Parathyroid adenoma (tissue), 2 donors: ENCODE results near the gene TM2D1.
"Not testable (repeated sequence)": the region's sequence is repeated elsewhere in the genome, so short reads cannot be mapped to it uniquely, and the experiment has no call there.

ENCODE experiments used
- H2AFZ ChIP-seq: fragments of 300-600 bp; sonication (generic); one replicate; pipeline ENCODE4 v1.7.0; 2017; ENCODE audit warnings: antibody characterized with exemption, mild to moderate bottlenecking
- H3K27ac ChIP-seq: fragments of 300-600 bp; sonication (generic); one replicate; pipeline ENCODE4 v1.7.0; 2017
- H3K27me3 ChIP-seq: fragments of 300-600 bp; sonication (generic); one replicate; pipeline ENCODE4 v1.7.0; 2017; ENCODE audit warnings: low read length; ENCODE audit not compliant: control insufficient read depth, insufficient read depth
- H3K36me3 ChIP-seq: fragments of 300-600 bp; sonication (generic); one replicate; pipeline ENCODE4 v1.7.0; 2017; ENCODE audit warnings: low read length; ENCODE audit not compliant: control insufficient read depth, insufficient read depth
- H3K4me1 ChIP-seq: fragments of 300-600 bp; sonication (generic); one replicate; pipeline ENCODE4 v1.7.0; 2017; ENCODE audit warnings: control low read depth
- H3K4me2 ChIP-seq: fragments of 300-600 bp; sonication (generic); one replicate; pipeline ENCODE4 v1.7.0; 2017; ENCODE audit warnings: low read length
- H3K4me3 ChIP-seq: fragments of 300-600 bp; sonication (generic); one replicate; pipeline ENCODE4 v1.7.0; 2017; ENCODE audit warnings: low read depth, low read length
- H3K79me2 ChIP-seq: fragments of 300-600 bp; sonication (generic); one replicate; pipeline ENCODE4 v1.7.0; 2017; ENCODE audit warnings: control low read depth
- H3K9ac ChIP-seq: fragments of 300-600 bp; sonication (generic); one replicate; pipeline ENCODE4 v1.7.0; 2017; ENCODE audit warnings: mild to moderate bottlenecking
- H3K9me3 ChIP-seq: fragments of 300-600 bp; sonication (generic); one replicate; pipeline ENCODE4 v1.7.0; 2017; ENCODE audit warnings: low read length; ENCODE audit not compliant: control insufficient read depth
- CTCF ChIP-seq: fragments of 300-600 bp; sonication (generic); IDR thresholded peaks from one replicate; pipeline ENCODE4 v1.7.0; 2017; ENCODE audit warnings: antibody characterized with exemption, mild to moderate bottlenecking
- donor health status: primary hyperparathyroidism.

TM2D1 gene

GRCh38 chr1:61724506-61724812 lies 482 bp downstream of the TM2D1 start:
- peaks cover 2% of the 10 kb centered on the region for H3K4me1 ChIP-seq
- peak overlapping the region; percentile 83 for H3K27ac ChIP-seq
- no peak for TF ChIP-seq CTCF
- no peaks in the 10 kb centered on the region for H3K36me3 ChIP-seq
- H2AFZ ChIP-seq = peak overlapping the region; percentile 97
- H3K9ac ChIP-seq = peak overlapping the region; percentile 67
- H3K4me2 ChIP-seq = peak overlapping the region; percentile 75
- H3K9me3 ChIP-seq = no peaks in the 10 kb centered on the region
- H3K4me3 ChIP-seq = peak overlapping the region; percentile 95
- peaks cover 12% of the 10 kb centered on the region for H3K79me2 ChIP-seq
- H3K27me3 ChIP-seq = no peaks in the 10 kb centered on the region

- H2AFZ ChIP-seq, H3K9ac ChIP-seq, H3K27me3 ChIP-seq, H3K36me3 ChIP-seq, H3K4me1 ChIP-seq, H3K9me3 ChIP-seq, H3K4me3 ChIP-seq, H3K79me2 ChIP-seq, H3K4me2 ChIP-seq, H3K27ac ChIP-seq: not testable (repeated sequence)
These were observed 5.8 kb downstream of the TM2D1 start for GRCh38 chr1:61718996-61719663.

DNA sequence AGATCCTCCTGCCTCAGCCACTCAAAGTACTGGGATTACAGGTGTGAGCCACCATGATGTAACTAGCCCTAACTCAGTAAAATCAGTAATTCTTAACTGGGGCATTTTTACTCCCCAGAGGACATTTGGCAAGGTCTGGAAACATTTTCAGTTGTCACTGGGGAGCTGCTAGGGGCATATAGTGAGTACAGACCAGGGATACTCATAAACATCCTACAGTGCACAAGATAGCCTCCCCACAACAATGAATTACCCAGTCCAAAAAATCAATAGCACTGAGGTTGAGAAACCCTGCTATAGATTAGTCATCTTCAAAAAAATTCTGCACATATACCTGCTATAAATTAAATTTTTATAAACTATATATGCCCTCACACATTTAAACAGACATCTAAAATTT lies 13.0 kb downstream of the TM2D1 start:
- Histone ChIP-seq H3K36me3 (no peaks in the 10 kb centered on the region), H3K4me2 (no peak overlapping the region), H3K27ac (no peak overlapping the region), H3K4me1 (no peaks in the 10 kb centered on the region), H3K27me3 (no peaks in the 10 kb centered on the region), H3K79me2 (no peaks in the 10 kb centered on the region), H3K4me3 (no peak overlapping the region), H3K9ac (no peak overlapping the region), H3K9me3 (no peaks in the 10 kb centered on the region), H2AFZ (no peak overlapping the region)
- TF ChIP-seq CTCF = no peak

DNA sequence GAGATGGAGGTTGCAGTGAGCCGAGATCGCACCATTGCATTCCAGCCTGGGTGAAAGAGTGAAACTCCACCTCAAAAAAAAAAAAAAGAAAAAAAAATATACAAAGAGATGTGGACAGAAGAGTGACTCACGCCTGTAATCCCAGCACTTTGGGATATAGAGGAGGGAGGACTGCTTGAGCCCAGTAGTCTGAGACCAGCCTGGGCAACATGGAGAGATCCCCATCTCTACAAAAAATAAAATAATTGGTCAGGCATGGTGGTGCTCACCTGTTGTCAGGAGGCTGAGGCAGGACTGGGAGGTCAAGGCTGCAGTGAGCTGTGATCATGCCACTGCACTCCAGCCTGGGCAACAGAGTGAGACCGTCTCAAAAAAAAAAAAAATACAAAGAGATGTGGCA lies 13.7 kb downstream of the TM2D1 start:
- H3K9me3 ChIP-seq, H3K4me1 ChIP-seq, H3K27me3 ChIP-seq, H3K36me3 ChIP-seq, H3K4me2 ChIP-seq, H2AFZ ChIP-seq, H3K27ac ChIP-seq, H3K9ac ChIP-seq, H3K4me3 ChIP-seq, H3K79me2 ChIP-seq: not testable (repeated sequence)

- H3K4me2 ChIP-seq = no peak overlapping the region
- H3K27me3 ChIP-seq = no peaks in the 10 kb centered on the region
- no peaks in the 10 kb centered on the region for H3K36me3 ChIP-seq
- H3K4me3 ChIP-seq = no peak overlapping the region
- no peaks in the 10 kb centered on the region for H3K9me3 ChIP-seq
- no peak for TF ChIP-seq CTCF
- H2AFZ ChIP-seq = no peak overlapping the region
- no peak overlapping the region for H3K9ac ChIP-seq
- no peaks in the 10 kb centered on the region for H3K4me1 ChIP-seq
- H3K27ac ChIP-seq = no peak overlapping the region
- no peaks in the 10 kb centered on the region for H3K79me2 ChIP-seq
These were observed 15.0 kb downstream of the TM2D1 start for GRCh38 chr1:61709908-61710289.
